Activated naive CD8-positive, alpha-beta T cell treated with anti-CD3 and anti-CD28 coated beads, Interleukin-2, amount 50 U/mL, for 24 hours (primary cell): ENCODE results near the gene SELENOT.
"Not testable (repeated sequence)": the region's sequence is repeated elsewhere in the genome, so short reads cannot be mapped to it uniquely, and the experiment has no call there.

ENCODE experiments used
- ATAC-seq: fragments of 150-1000 bp; cut with Tn5 transposase; one replicate; pipeline ENCODE4 v1.10.0; 2021
- DNase-seq: peaks from one replicate; pipeline ENCODE4 v3.0.0; 2021
- H3K27ac Mint-ChIP-seq: one replicate; pipeline ENCODE4 v1.8.0; 2021; ENCODE audit warnings: mild to moderate bottlenecking, mixed read lengths
- H3K27me3 Mint-ChIP-seq: one replicate; pipeline ENCODE4 v1.8.0; 2021; ENCODE audit warnings: mixed read lengths
- H3K36me3 Mint-ChIP-seq: one replicate; pipeline ENCODE4 v1.8.0; 2021; ENCODE audit warnings: low read depth, mixed read lengths
- H3K4me1 Mint-ChIP-seq: one replicate; pipeline ENCODE4 v1.8.0; 2021; ENCODE audit warnings: mixed read lengths
- H3K4me3 Mint-ChIP-seq: one replicate; pipeline ENCODE4 v1.8.0; 2021; ENCODE audit warnings: mild to moderate bottlenecking, moderate library complexity, mixed read lengths
- H3K9me3 Mint-ChIP-seq: one replicate; pipeline ENCODE4 v1.8.0; 2021; ENCODE audit warnings: mixed read lengths

The SELENOT gene

GRCh38 chr3:150599611-150600297 is 3.4 kb upstream of the SELENOT start:
- H3K9me3 Mint-ChIP-seq, result no peaks in the 10 kb centered on the region
- H3K36me3 Mint-ChIP-seq, result peaks cover 16% of the 10 kb centered on the region
- peaks cover 2% of the 10 kb centered on the region for H3K27me3 Mint-ChIP-seq
- no peak overlapping the region for H3K4me3 Mint-ChIP-seq
- DNase-seq, result no peak
- peaks cover 50% of the 10 kb centered on the region for H3K4me1 Mint-ChIP-seq
- H3K27ac Mint-ChIP-seq, result peak overlapping the region; percentile 52
- no peak for ATAC-seq

GRCh38 chr3:150600647-150601530 is 2.2 kb upstream of the SELENOT start:
- ATAC-seq, H3K27me3 Mint-ChIP-seq, DNase-seq, H3K9me3 Mint-ChIP-seq: not testable (repeated sequence)
- Mint-ChIP-seq H3K36me3 (peaks cover 22% of the 10 kb centered on the region), H3K4me3 (peak overlapping the region; percentile 95), H3K4me1 (peaks cover 60% of the 10 kb centered on the region), H3K27ac (peak overlapping the region; percentile 4)

- ATAC-seq (peak; percentile 2), DNase-seq (no peak)
- H3K9me3 Mint-ChIP-seq, result no peaks in the 10 kb centered on the region
- H3K27ac Mint-ChIP-seq, result peak overlapping the region; percentile 96
- H3K4me1 Mint-ChIP-seq, result peaks cover 77% of the 10 kb centered on the region
- peak overlapping the region; percentile 95 for H3K4me3 Mint-ChIP-seq
- H3K27me3 Mint-ChIP-seq, result peaks cover 2% of the 10 kb centered on the region
- H3K36me3 Mint-ChIP-seq, result peaks cover 36% of the 10 kb centered on the region
Observed at GRCh38 chr3:150602426-150603152, 532 bp upstream of the SELENOT start.

GRCh38 chr3:150603980-150604319 is 829 bp downstream of the SELENOT start:
- Mint-ChIP-seq H3K36me3 (peaks cover 44% of the 10 kb centered on the region), H3K4me3 (peak overlapping the region; percentile 95), H3K27ac (peak overlapping the region; percentile 96), H3K9me3 (no peaks in the 10 kb centered on the region), H3K27me3 (peaks cover 2% of the 10 kb centered on the region), H3K4me1 (peaks cover 85% of the 10 kb centered on the region)
- ATAC-seq, result no peak
- no peak for DNase-seq

- Mint-ChIP-seq H3K27ac (peak overlapping the region; percentile 24), H3K4me3 (peak overlapping the region; percentile 72), H3K36me3 (peaks cover 42% of the 10 kb centered on the region), H3K27me3 (peaks cover 2% of the 10 kb centered on the region), H3K9me3 (no peaks in the 10 kb centered on the region), H3K4me1 (peaks cover 86% of the 10 kb centered on the region)
- DNase-seq (no peak), ATAC-seq (no peak)
Observed at GRCh38 chr3:150605998-150606641, 3.0 kb downstream of the SELENOT start.

- Mint-ChIP-seq H3K9me3 (no peaks in the 10 kb centered on the region), H3K27me3 (peaks cover 2% of the 10 kb centered on the region), H3K27ac (no peak overlapping the region), H3K36me3 (peaks cover 47% of the 10 kb centered on the region), H3K4me3 (peak overlapping the region; percentile 3), H3K4me1 (peaks cover 82% of the 10 kb centered on the region)
- ATAC-seq (no peak), DNase-seq (no peak)
Observed at GRCh38 chr3:150607267-150608065, 4.3 kb downstream of the SELENOT start.

- H3K36me3 Mint-ChIP-seq, result peaks cover 52% of the 10 kb centered on the region
- H3K9me3 Mint-ChIP-seq, result peaks cover 4% of the 10 kb centered on the region
- no peak overlapping the region for H3K4me3 Mint-ChIP-seq
- ATAC-seq, result no peak
- DNase-seq, result no peak
- peak overlapping the region; percentile 1 for H3K27ac Mint-ChIP-seq
- peaks cover 84% of the 10 kb centered on the region for H3K4me1 Mint-ChIP-seq
- no peaks in the 10 kb centered on the region for H3K27me3 Mint-ChIP-seq
Observed at GRCh38 chr3:150609988-150610387, 6.9 kb downstream of the SELENOT start.

- Mint-ChIP-seq H3K9me3 (peaks cover 4% of the 10 kb centered on the region), H3K27ac (no peak overlapping the region), H3K4me3 (no peak overlapping the region), H3K27me3 (no peaks in the 10 kb centered on the region), H3K4me1 (peaks cover 77% of the 10 kb centered on the region), H3K36me3 (peaks cover 49% of the 10 kb centered on the region)
- ATAC-seq (no peak), DNase-seq (no peak)
Observed at GRCh38 chr3:150610785-150611184, 7.7 kb downstream of the SELENOT start.

GRCh38 chr3:150611666-150612065 is 8.5 kb downstream of the SELENOT start:
- ATAC-seq, result no peak
- Mint-ChIP-seq H3K9me3 (peaks cover 4% of the 10 kb centered on the region), H3K36me3 (peaks cover 44% of the 10 kb centered on the region), H3K27ac (no peak overlapping the region), H3K4me3 (no peak overlapping the region), H3K4me1 (peaks cover 71% of the 10 kb centered on the region), H3K27me3 (no peaks in the 10 kb centered on the region)
- no peak for DNase-seq

GRCh38 chr3:150612494-150612893 is 9.4 kb downstream of the SELENOT start:
- peaks cover 4% of the 10 kb centered on the region for H3K9me3 Mint-ChIP-seq
- H3K36me3 Mint-ChIP-seq, result peaks cover 43% of the 10 kb centered on the region
- H3K4me1 Mint-ChIP-seq, result peaks cover 63% of the 10 kb centered on the region
- H3K27ac Mint-ChIP-seq, result peak overlapping the region; percentile 42
- no peaks in the 10 kb centered on the region for H3K27me3 Mint-ChIP-seq
- no peak for ATAC-seq
- DNase-seq, result no peak
- no peak overlapping the region for H3K4me3 Mint-ChIP-seq

- Mint-ChIP-seq H3K36me3 (peaks cover 43% of the 10 kb centered on the region), H3K27ac (peak overlapping the region; percentile 62), H3K4me1 (peaks cover 58% of the 10 kb centered on the region), H3K9me3 (peaks cover 4% of the 10 kb centered on the region), H3K27me3 (no peaks in the 10 kb centered on the region), H3K4me3 (no peak overlapping the region)
- DNase-seq (no peak), ATAC-seq (peak; percentile 28)
Observed at GRCh38 chr3:150613034-150613433, 9.9 kb downstream of the SELENOT start.

- peaks cover 56% of the 10 kb centered on the region for H3K4me1 Mint-ChIP-seq
- DNase-seq, result no peak
- peaks cover 46% of the 10 kb centered on the region for H3K36me3 Mint-ChIP-seq
- peak overlapping the region; percentile 39 for H3K27ac Mint-ChIP-seq
- peaks cover 4% of the 10 kb centered on the region for H3K9me3 Mint-ChIP-seq
- H3K4me3 Mint-ChIP-seq, result no peak overlapping the region
- no peak for ATAC-seq
- H3K27me3 Mint-ChIP-seq, result no peaks in the 10 kb centered on the region
Observed at GRCh38 chr3:150613709-150614480, 10.8 kb downstream of the SELENOT start.
